ENCODE data around the gene PUM2.
"Not testable (repeated sequence)": the region's sequence is repeated elsewhere in the genome, so short reads cannot be mapped to it uniquely, and the experiment has no call there.

PUM2 gene

DNA sequence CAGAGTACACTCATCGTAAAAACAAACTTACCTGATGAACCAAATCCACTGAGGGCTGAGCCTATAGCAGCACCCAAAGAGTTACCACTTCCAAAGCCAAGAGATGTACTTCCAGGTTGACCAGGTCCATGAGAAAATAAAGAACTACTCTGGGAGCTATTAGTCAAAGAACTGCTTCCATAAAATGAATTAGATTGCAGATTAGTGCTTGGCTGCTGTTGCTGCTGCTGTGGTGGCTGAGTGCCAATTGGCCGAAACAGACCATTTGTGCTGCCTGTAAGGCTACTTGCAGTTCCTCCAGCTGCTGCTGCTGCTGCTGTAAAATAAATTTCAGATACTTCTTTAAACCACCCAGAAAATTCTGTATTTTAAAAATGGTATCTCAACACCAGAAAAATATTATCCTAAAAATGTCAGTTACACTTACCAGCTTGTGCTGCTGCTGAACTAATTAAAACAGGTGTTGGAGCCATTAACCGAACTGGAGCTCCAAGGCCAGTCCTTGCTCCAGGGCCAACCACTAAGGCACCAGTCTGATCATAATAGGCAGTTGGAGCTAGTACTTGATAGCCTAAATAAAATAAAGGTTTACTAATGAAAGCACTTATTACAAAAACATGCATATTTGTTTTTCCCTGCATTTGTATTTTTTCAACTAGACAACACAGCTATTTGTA is 67.6 kb downstream of the PUM2 start:
- DNase-seq: no peak

- DNase-seq: no peak
Measured at GRCh38 chr2:20281876-20282275, 68.8 kb downstream of the PUM2 start.

DNA sequence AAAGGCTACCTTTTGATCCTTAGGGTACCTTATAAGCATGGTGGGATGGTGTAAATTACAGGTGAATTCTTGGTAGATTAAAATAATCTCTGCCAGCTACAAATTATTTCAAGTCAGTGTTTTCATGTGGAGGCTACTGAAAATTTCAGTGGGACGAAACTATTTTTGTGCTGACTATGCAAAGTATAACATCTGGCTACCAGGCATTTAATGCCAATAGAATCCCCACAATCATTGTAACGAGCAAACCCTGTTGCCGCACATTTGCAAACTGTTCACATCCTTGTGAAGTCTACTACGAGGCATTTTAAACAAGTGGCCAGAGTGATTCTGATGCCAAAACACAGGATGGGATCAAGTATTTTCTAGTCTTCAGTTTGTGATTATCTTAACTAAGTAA is 77.6 kb downstream of the PUM2 start:
- DNase-seq: no peak

- DNase-seq: not testable (repeated sequence)
Measured at GRCh38 chr2:20268317-20268716, 82.3 kb downstream of the PUM2 start.

DNA sequence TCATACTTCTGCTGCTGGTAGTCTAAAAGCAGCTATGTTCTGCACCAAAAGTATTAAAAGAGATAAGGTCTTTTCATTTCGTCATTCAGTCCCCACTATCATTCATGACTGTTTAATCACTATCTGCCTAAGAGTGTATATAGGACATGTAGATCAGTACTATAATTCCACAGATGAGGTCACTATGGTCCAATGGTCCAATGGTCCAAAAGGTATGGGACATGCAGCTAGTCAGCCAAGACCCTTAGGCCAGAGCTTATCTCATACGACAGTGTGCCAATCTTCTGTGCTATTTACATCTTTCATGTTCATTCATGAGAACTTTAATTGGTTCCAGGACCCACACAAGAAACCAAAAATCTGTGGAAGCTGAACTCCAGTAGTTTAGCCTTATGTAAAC is 83.1 kb downstream of the PUM2 start:
- DNase-seq: no peak

GRCh38 chr2:20264629-20265028 is 86.0 kb downstream of the PUM2 start:
- DNase-seq: no peak

- no peak for DNase-seq
Measured at GRCh38 chr2:20257411-20257810, 93.2 kb downstream of the PUM2 start.

GRCh38 chr2:20254731-20255130 is 95.9 kb downstream of the PUM2 start:
- no peak for DNase-seq

DNA sequence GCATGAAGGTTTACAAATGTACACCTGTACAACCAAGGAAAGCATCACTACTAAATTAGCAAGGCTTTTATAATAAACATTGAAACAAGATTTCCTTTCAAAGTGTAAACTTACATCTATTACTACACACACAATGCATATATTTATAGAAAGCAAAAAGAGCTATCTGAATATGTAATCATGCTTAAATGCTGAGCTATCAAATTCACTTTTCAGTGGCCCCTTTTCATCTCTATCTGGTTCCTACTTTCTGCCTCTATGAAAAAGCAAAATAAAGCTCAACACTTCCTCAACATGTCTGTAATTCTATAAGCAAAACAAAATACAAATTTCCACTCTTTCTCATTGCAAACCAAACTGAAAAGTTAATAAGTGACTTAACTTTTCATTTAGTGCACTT is 100.2 kb downstream of the PUM2 start:
- DNase-seq: no peak

GRCh38 chr2:20249170-20249569 is 101.5 kb downstream of the PUM2 start:
- no peak for DNase-seq

DNA sequence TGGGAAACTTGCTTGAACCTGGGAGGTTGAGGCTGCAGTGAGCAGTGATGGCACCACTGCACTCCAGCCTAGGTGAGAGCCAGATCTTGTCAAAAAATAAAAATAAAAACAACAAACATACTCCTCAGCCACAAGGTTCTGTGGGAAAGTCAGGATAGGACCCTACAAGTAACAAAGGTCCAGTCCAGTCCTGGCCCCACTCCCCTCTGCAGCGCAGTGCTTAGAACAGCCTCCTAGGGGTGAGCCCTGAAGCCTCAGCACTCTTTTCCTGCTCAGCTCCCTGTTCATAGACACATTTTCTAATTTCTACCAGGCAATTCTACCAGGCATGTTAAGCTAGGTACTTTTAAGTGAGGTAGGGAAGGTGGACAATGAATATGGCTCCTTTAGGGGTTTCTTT is 103.6 kb downstream of the PUM2 start:
- no peak for DNase-seq

- not testable (repeated sequence) for DNase-seq
Measured at GRCh38 chr2:20243637-20244036, 107.0 kb downstream of the PUM2 start.

DNA sequence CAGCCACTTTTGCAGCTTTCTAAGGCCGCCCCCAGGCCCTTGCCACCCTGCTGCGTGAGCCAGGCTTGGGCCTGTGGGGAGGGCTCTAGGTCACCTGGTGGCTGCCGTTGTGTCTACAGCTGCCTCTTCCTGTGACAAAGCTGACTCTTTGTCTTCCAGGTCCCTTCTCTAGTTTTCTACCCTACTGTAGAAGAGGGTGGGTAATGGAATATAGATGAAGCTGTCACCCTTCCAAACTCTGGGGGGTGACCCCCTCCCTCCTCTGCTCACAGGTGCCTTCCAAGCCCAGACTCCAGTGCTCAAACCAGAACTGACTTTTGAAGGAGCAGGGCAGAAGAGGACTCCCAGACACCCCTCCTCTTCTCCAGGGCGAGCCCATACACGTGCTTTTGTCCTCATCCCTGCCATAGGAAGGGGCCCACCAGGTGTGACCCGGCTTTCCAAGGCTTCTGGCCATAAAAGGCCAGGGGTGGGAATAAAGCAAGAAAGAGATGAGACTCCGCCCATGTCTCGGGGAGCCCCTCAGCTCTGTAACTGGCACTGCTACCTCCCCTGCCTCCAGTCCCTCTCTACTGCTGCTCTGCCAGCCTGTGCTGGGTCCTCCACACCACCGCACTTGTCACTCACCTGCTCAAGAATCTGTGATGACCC is 107.8 kb downstream of the PUM2 start:
- peak; percentile 25 to 63 (median 57) for DNase-seq

GRCh38 chr2:20241973-20242726 is 108.5 kb downstream of the PUM2 start:
- DNase-seq: no peak

GRCh38 chr2:20240291-20240690 is 110.4 kb downstream of the PUM2 start:
- not testable (repeated sequence) for DNase-seq

DNA sequence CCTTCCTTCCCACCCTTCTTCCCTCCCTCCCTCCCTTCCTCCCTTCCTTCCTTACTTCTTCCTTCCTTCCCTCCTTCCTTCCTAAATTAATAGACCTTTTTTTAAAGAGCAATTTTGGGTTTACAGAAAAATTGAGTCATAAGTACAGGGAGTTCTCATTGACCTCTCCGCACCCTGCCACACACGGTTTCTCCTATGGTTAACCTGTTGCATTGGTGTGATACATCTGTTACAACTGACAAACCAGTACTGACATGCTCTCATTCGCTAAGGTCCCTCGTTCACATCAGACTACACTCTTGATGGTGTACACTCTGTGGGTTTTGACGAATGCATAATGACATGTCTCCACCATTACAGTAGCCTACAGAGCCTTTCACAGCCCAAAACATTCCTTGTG is 114.1 kb downstream of the PUM2 start:
- no peak for DNase-seq

DNA sequence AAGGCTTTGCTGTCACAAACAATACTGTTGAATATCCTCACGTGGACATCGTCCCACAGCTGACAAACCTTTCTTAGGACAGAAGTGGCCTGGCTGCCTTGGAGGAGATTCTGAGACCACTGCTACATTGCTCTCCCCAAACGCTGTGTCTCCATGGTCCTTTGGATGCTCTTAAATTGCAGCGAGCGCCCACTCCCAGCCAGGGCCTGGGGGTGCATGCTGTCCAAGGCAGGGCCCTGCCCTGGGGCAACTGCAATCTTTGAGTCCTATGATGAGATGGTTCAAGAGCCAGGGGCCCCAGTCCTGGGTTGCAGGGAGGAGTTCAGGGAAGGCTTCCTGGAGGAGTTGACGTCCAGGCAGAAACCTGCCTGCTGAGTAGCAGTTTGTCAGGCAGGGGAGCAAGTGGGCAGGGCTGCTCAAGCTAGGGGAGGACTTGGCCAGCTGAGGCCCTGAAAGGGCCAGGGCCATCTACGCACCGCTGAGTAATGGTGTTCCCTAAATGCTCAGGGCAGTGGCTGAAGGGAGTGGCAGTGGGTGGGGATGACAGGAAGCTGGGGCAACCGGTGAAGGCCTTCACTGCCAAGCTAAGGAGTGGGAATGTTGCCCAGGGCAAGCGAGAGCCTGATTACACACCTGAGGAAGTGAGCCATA is 114.9 kb downstream of the PUM2 start:
- no peak for DNase-seq

GRCh38 chr2:20234597-20234996 is 116.0 kb downstream of the PUM2 start:
- not testable (repeated sequence) for DNase-seq

- DNase-seq: no peak
Measured at GRCh38 chr2:20232837-20233207, 117.8 kb downstream of the PUM2 start.

DNA sequence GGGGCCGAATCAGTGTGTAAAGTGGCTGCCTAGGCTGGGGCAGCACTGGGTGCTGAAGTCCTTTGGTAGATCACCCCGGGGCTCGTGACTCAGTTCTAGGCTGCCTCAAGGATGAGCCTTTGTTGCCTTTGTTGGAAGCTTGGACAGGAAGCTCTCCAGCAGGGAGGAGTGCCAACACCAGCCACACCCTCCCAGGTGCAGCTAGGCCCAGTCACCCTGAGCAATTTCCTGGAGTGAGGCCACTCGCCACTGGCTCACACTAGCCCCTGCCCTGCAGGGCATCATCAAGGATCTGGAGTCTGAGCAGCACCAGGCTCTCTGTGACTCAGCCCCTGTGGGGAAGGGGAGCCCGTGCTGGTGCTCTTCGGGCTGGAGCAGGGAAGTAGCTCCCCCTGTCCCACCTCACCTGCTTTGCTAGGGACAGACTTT is 119.0 kb downstream of the PUM2 start:
- DNase-seq: peak; percentile 64 to 77 (median 66)

DNA sequence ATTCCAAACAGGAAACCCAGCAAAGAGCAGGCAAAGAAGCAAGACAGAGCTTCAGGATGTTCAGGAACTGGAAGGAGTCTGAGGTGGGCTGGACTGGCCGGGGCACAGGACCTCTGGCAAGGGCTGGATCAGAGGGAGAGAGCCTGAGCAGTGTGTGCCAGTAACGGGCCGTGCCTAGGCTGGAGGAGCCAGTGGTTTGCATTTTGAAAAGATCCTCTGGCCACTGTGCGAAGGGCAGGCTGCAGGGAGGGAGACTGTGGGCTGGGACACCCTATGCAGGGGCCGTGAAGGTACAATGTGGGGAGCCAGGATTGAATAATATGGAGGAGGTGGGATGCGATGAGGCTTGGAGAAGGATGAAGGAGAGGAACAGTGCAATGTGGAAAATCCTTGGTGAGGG is 119.5 kb downstream of the PUM2 start:
- no peak for DNase-seq

DNA sequence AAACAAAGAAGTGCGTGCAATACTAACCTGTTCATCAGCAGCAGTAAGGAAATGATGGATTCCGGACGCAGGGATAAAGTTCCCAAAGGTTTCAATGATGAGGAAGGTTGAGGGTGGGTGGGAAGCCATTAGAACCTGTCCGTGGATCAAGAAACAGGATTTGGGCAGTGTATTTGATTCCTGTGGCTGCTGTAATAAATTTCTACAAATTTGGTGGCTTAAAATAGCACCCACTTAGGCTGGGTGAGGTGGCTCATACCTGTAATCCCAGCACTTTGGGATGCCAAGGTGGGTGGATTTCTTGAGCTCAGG is 120.6 kb downstream of the PUM2 start:
- DNase-seq: no peak

DNA sequence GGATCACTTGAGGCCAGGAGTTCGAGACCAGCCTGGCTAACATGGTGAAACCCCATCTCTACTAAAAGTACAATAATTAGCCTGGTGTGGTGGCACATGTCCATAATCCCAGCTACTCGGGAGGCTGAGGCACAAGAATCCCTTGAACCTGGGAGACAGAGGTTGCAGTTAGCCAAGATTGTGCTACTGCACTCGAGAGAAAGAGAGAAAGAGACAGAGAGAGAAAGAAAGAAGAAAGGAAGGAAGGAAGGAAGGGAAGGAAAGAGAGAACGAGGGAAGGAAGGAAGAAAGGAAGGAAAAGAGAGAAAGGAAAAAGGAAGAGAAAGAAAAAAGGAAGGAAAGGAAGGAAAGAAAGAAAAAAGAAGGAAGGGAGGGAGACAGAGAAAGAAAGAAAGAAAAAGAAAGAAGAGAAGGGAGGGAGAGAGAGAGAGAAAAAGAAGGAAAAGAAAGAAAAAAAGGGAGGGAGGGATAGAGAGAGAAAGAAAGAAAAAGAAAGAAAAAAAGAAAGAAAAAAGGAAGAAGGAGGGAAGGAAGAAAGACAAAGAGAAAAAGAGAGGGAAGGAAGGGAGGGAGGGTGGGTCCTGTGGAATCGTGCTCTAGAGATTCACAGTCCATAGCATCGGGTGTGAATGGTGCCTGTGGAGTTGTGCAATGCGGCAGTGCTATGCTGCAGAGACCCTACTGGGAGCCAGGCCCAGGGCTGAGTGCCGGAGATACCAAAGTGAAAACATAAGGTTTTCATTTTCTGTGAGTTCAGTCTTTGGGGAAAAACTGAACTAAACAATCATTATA is 121.1 kb downstream of the PUM2 start:
- no peak for DNase-seq
